Gastrocnemius medialis (tissue), 4 donors: ENCODE data around the gene POLR3B. TPM values are rescaled to one million over a fixed set of nuclear protein-coding genes. Genes with fewer than 3 reads are reported as not detected.

Experiments used
- ATAC-seq, 2 donors: fragments of 150-250 bp; one replicate each; pipeline ENCODE4 v1.9.1; 2016
- DNase-seq, 2 donors: peaks; one replicate each; pipeline ENCODE4 v3.0.0-alpha.2; 2019
- H3K27ac ChIP-seq, 4 donors: fragments of 200-600 bp; sonication (generic); 1 replicate in 1 of 4; 2 replicates in 3 of 4; pipeline ENCODE4 v1.5.1; 2016 to 2018; ENCODE audit warnings: mild to moderate bottlenecking in 2 of 4, moderate library complexity in 1 of 4
- H3K27me3 ChIP-seq, 3 donors: fragments of 200-600 bp; sonication (generic) in 2 of 3; 1 replicate in 1 of 3; 2 replicates in 2 of 3; pipeline versions ENCODE4 v1.5.1 to v1.6.0; 2016 to 2019; ENCODE audit warnings: mild to moderate bottlenecking in 1 of 3, moderate library complexity in 1 of 3
- H3K36me3 ChIP-seq, 2 donors: fragments of 200-600 bp; sonication (generic) in 1 of 2; one replicate each; pipeline ENCODE4 v1.5.1; 2017 to 2018
- H3K4me1 ChIP-seq, 2 donors: fragments of 200-600 bp; sonication (generic) in 1 of 2; one replicate each; pipeline ENCODE4 v1.5.1; 2016 to 2017; ENCODE audit warnings: mild to moderate bottlenecking in 2 of 2
- H3K4me3 ChIP-seq, 4 donors: fragments of 200-600 bp; sonication (generic) in 3 of 4; 1 replicate in 1 of 4; 2 replicates in 3 of 4; pipeline ENCODE4 v1.5.1; 2016 to 2019; ENCODE audit warnings: mild to moderate bottlenecking in 2 of 4
- H3K9me3 ChIP-seq, 3 donors: fragments of 200-600 bp; sonication (generic) in 2 of 3; 1 replicate in 1 of 3; 2 replicates in 2 of 3; pipeline ENCODE4 v1.5.1; 2016 to 2019
- POLR2A ChIP-seq, 2 donors: fragments of 450-650 bp; IDR thresholded peaks; one replicate each; pipeline ENCODE4 v1.6.1; 2017; ENCODE audit warnings: antibody characterized with exemption in 2 of 2, mild to moderate bottlenecking in 2 of 2, moderate library complexity in 2 of 2
- in situ Hi-C, 4 donors: fragments of 200-750 bp; cut with MboI; loops; one replicate each; pipeline versions ENCODE4 v1.15.0 to v1.8.0; 2017; ENCODE audit warnings: low sequenced_read_pairs in 4 of 4
- intact Hi-C: fragments of 100-400 bp; cut with DNase I; formaldehyde crosslinking; loops from one replicate; pipeline ENCODE4 v1.15.1; 2023; ENCODE audit warnings: low total_unique reads
- total RNA-seq, 4 donors: library from RNA; depleted of rRNA; stranded (reverse); fragments of >200 nt; gene quantifications; one replicate each; pipeline versions ENCODE4 v1.1.0 to v1.2.3, GENCODE V29; 2016
- TF ChIP-seq, protein P1 (sequence below), 5 experiments: fragments of 450-650 bp in 3 of 5; fragments of 200-600 bp in 2 of 5; sonication (generic) in 2 of 5; IDR thresholded peaks in 4 of 5; conservative IDR thresholded peaks in 1 of 5; 1 replicate in 4 of 5; 2 replicates in 1 of 5; pipeline ENCODE4 v1.5.1; 2016 to 2019; ENCODE audit warnings: antibody characterized with exemption in 5 of 5, mild to moderate bottlenecking in 3 of 5, moderate library complexity in 3 of 5

POLR3B gene
- total RNA-seq, 4 donors from 2014 or later, result 4.2 to 9.5 (median 6.4) TPM

DNA sequence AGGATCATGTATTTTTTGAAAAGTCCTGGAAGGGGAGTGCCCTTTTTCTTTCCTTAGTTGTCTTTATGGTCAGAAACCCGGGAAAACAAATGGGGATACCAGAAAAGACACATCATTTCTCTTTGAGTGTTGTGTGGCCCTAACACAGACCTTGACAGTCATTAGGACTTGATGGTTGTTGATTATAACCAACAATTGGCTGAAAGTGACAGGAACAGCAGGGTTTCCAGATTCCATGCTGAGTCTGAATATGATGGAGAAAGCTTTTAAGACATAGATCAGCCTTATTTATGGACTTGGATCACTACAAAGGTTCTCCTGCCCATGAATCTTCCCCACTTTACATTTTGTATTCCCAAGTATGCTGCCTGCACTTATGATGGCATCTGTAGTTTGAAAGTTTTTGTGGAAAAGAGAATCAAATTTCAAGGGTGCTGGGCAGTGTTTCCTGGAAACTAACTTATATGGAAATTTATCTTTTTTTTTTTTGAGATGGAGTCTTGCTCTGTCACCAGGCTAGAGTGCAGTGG, 30.4 kb downstream of the POLR3B start:
- H3K4me1 ChIP-seq, result no peaks in the 10 kb centered on the region
- ATAC-seq (no peak), DNase-seq (no peak)
- no peaks in the 10 kb centered on the region for H3K27me3 ChIP-seq
- H3K27ac ChIP-seq, result no peak overlapping the region
- no peaks in the 10 kb centered on the region for H3K9me3 ChIP-seq
- intact Hi-C loops (loop anchor here (2.0 to 10.0 kb wide), 3 partner anchors 457 to 717 kb away; no protein-coding TSS in a partner anchor), in situ Hi-C loops (loop anchor here (5.0 to 25.0 kb wide), 6 partner anchors 449 to 724 kb away; no protein-coding TSS in a partner anchor)
- no peaks in the 10 kb centered on the region for H3K36me3 ChIP-seq
- TF ChIP-seq, protein P1, sequence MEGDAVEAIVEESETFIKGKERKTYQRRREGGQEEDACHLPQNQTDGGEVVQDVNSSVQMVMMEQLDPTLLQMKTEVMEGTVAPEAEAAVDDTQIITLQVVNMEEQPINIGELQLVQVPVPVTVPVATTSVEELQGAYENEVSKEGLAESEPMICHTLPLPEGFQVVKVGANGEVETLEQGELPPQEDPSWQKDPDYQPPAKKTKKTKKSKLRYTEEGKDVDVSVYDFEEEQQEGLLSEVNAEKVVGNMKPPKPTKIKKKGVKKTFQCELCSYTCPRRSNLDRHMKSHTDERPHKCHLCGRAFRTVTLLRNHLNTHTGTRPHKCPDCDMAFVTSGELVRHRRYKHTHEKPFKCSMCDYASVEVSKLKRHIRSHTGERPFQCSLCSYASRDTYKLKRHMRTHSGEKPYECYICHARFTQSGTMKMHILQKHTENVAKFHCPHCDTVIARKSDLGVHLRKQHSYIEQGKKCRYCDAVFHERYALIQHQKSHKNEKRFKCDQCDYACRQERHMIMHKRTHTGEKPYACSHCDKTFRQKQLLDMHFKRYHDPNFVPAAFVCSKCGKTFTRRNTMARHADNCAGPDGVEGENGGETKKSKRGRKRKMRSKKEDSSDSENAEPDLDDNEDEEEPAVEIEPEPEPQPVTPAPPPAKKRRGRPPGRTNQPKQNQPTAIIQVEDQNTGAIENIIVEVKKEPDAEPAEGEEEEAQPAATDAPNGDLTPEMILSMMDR (IDR thresholded peaks at IDR 0.05 in 4 of 5, conservative IDR thresholded peaks at IDR 0.05 in 1 of 5), result no peak
- TF ChIP-seq POLR2A (IDR thresholded peaks at IDR 0.05), result no peak
- H3K4me3 ChIP-seq, result no peak overlapping the region

DNA sequence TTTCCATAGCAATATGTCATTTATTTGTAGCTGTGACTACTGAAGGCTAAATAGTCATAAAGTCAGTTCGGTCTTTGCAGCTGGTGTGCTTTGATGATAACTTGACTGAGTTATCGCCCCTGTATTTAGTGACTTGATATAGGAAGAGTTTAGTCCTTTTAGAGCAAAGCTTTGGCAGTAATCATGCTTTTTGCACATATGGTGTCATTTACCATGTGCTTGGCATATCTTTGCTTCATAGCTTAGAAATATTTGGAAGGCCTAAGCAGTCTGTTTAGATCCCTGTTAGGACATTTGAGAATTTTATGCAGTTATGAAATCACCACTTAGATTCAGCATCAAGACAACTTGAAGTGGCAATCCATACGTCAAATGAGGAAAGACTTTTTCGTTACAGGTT, 31.6 kb downstream of the POLR3B start:
- in situ Hi-C loops (loop anchor here (5.0 to 25.0 kb wide), 6 partner anchors 448 to 723 kb away; no protein-coding TSS in a partner anchor), intact Hi-C loops (loop anchor here (10.0 kb wide), 1 partner anchor 456 kb away; no protein-coding TSS in a partner anchor)
- DNase-seq, result no peak
- Histone ChIP-seq H3K4me1 (no peaks in the 10 kb centered on the region), H3K4me3 (no peak overlapping the region), H3K36me3 (peaks cover 0 to 6% of the 10 kb centered on the region in 2 donors), H3K27ac (no peak overlapping the region), H3K9me3 (no peaks in the 10 kb centered on the region), H3K27me3 (no peaks in the 10 kb centered on the region)
- no peak for TF ChIP-seq POLR2A (IDR thresholded peaks at IDR 0.05)
- TF ChIP-seq, protein P1 (IDR thresholded peaks at IDR 0.05 in 4 of 5, conservative IDR thresholded peaks at IDR 0.05 in 1 of 5), result no peak
- no peak for ATAC-seq

DNA sequence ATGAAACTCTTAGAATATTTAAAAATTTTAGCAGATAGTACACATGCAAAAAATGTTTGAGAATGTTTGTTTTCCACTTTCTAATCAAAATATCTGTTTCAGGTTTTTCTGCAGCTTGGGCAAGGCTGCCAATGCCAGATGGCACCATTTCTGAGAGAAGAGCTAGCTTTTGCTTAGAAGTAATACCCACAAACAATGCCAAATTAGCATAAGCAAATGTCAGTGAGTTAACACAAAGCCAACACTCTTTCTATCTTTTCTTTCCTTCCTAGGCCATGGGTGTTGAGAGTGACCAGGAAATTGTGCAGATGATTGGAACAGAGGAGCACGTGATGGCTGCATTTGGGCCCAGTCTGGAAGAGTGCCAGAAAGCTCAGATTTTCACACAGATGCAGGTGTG, 35.2 kb downstream of the POLR3B start:
- ATAC-seq (no peak), DNase-seq (no peak)
- H3K36me3 ChIP-seq, result peaks cover 0 to 9% of the 10 kb centered on the region in 2 donors
- intact Hi-C loops, result no loop called here
- no peak for TF ChIP-seq POLR2A (IDR thresholded peaks at IDR 0.05)
- TF ChIP-seq, protein P1 (IDR thresholded peaks at IDR 0.05 in 4 of 5, conservative IDR thresholded peaks at IDR 0.05 in 1 of 5), result no peak
- H3K4me1 ChIP-seq, result no peaks in the 10 kb centered on the region
- no peak overlapping the region for H3K4me3 ChIP-seq
- in situ Hi-C loops, result loop anchor here in 3 of 4 donors (25.0 kb wide), 2 partner anchors 445 to 720 kb away; no protein-coding TSS in a partner anchor
- H3K27me3 ChIP-seq, result no peaks in the 10 kb centered on the region
- H3K27ac ChIP-seq, result no peak overlapping the region
- H3K9me3 ChIP-seq, result no peaks in the 10 kb centered on the region

DNA sequence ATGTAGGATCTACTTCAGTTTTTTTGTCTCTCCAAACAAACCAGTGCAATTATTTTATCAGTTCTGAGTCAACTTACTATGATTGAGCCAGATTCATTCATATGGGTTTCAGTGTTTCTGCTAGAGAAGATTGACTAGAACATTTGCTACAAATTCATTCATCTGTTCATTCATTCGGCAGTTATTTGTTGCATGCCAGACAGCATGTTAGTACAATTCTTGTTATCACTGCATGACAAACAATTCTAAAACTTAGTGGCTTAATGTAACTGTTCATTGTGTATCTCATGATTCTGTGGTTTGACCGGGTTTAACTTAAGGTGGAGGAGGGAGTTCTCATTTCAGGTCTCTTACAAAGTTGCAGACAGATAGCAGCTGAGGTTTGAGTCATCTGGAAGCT, 52.3 kb downstream of the POLR3B start:
- H3K27me3 ChIP-seq, result no peaks in the 10 kb centered on the region
- no peaks in the 10 kb centered on the region for H3K4me1 ChIP-seq
- DNase-seq (no peak), ATAC-seq (no peak)
- in situ Hi-C loops (no loop called here), intact Hi-C loops (no loop called here)
- no peak overlapping the region for H3K27ac ChIP-seq
- no peak for TF ChIP-seq POLR2A (IDR thresholded peaks at IDR 0.05)
- TF ChIP-seq, protein P1 (IDR thresholded peaks at IDR 0.05 in 4 of 5, conservative IDR thresholded peaks at IDR 0.05 in 1 of 5), result no peak
- H3K9me3 ChIP-seq, result no peaks in the 10 kb centered on the region
- H3K36me3 ChIP-seq, result peaks cover 0 to 5% of the 10 kb centered on the region in 2 donors
- H3K4me3 ChIP-seq, result no peak overlapping the region
